NB4 (cell line): Measurements from ENCODE around the gene NRBF2.
"Not testable (repeated sequence)": the region's sequence is repeated elsewhere in the genome, so short reads cannot be mapped to it uniquely, and the experiment has no call there.

Experiments used
- CTCF ChIP-seq: IDR thresholded peaks from one replicate; pipeline ENCODE4 v1.5.1; 2012; ENCODE audit warnings: low read depth, low read length
- POLR2A ChIP-seq: IDR thresholded peaks from 2 replicates; pipeline ENCODE4 v1.6.1; 2011; ENCODE audit warnings: mild to moderate bottlenecking; ENCODE audit not compliant: insufficient read length; ENCODE audit errors: extremely low read depth

DNA sequence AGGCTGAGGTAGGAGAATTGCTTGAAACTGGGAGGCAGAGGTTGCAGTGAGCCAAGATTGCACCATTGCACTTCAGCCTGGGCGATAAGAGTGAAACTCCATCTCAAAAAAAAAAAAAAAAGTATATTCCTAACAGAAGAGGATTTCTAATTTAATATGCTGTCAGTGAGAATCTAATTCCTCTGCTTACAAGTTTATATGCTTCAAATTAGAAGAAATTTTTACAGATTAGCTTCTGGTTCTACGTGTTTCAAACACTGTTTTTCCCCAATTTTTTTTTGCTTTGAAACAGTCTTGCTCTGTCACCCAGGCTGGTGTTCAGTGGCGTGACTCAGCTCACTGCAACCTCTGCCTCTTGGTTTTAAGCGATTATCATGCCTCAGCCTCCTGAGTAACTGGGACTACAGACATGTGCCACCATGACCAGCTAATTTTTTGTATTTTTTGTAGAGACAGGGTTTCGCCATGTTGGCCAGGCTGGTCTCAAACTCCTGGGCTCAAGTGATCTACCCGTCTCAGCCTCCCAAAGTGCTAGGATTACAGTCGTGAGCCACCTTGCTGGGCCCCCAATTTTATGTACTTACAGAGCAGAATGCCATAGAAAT lies 30.7 kb upstream of the NRBF2 start:
- not testable (repeated sequence) for TF ChIP-seq POLR2A, CTCF
